ENCODE measurements around the gene LDAH. TPM values are rescaled to one million over a fixed set of nuclear protein-coding genes. Genes with fewer than 3 reads are reported as not detected.

The LDAH gene
- 16.4 and 20.5 TPM in 2 replicates for total RNA-seq

GRCh38 chr2:20822535-20823490, at the start of gene LDAH:
Gene LDAH, minus strand, starts transcription at chr2:20823101. Its CDS starts 21,638 bp downstream, at chr2:20801463.

GRCh38 chr2:20666304-20667150, 156.4 kb downstream of the LDAH start, which contains the start of gene GDF7:
Gene GDF7, plus strand, starts transcription at chr2:20667144. Its CDS starts 96 bp downstream, at chr2:20667240.

GRCh38 chr2:20650877-20651730, 171.8 kb downstream of the LDAH start, which contains the start of gene HS1BP3:
Gene HS1BP3, minus strand, starts transcription at chr2:20651098. Its CDS starts 35 bp downstream, at chr2:20651063.

Other genes with a start within 250 kb of the LDAH start
- 23.9 and 29.9 TPM in 2 replicates for gene HS1BP3, start 172.0 kb downstream of the LDAH start, total RNA-seq
- 1.3 and 6.2 TPM in 2 replicates for gene GDF7, start 156.0 kb downstream of the LDAH start, total RNA-seq
- gene APOB, start 221.0 kb upstream of the LDAH start, total RNA-seq = under 0.01 TPM in 2 replicates

Measured in aortic smooth muscle cell (primary cell).